Activated CD4-positive, CD25-positive, alpha-beta regulatory T cell treated with anti-CD3 and anti-CD28 coated beads, Interleukin-2, amount 50 U/mL, for 24 hours (primary cell): Measurements from ENCODE around the gene MYO1F.
A peak's percentile ranks its signal among the peaks of the same experiment; 100 is the strongest.

Experiments used
- ATAC-seq, 2 donors: fragments of 150-1000 bp; cut with Tn5 transposase; one replicate each; pipeline ENCODE4 v1.10.0; 2021; ENCODE audit warnings: mild to moderate bottlenecking in 1 of 2, moderate library complexity in 1 of 2

The MYO1F gene

DNA sequence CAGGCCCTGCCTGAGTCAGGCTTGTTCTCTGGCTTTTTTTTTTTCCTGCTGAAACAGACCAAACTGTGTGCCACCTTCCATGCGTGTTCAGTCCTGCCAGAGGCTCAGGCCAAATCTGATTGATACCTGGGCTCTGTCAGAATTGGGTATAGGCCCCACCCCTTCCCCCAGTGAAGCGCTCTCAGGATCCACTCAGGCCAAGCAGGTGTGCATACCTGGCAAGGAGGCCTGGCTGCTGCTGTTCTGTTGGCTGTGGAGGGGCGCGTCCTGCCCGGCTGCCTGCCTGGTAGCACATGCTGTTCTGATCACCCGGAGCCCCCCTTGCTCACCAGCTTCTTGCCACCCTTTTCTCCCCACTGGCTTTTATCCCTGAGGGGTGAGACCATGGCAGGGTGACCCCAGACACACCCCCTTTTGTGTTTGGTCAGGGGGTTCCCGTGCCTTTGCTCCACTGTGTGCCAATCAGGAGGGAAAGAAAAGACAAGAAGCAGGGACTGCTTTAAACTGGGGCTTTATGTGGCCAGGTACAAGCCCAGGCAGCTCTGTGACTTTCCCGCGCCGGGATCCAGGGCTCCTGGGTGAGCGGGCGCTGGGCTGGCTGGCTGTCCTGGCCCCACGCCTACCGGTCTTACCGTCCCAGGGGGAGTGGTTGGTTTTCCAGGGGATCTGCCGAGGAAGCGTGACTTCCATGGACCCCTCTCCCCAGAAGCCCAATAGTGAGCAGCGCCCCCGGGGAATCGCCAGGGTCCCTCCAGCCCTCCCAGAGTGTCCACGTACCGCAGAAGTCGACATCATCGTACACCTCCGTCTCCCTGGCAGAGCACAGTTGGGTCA, 87.5 kb downstream of the MYO1F start:
- no peak for ATAC-seq

DNA sequence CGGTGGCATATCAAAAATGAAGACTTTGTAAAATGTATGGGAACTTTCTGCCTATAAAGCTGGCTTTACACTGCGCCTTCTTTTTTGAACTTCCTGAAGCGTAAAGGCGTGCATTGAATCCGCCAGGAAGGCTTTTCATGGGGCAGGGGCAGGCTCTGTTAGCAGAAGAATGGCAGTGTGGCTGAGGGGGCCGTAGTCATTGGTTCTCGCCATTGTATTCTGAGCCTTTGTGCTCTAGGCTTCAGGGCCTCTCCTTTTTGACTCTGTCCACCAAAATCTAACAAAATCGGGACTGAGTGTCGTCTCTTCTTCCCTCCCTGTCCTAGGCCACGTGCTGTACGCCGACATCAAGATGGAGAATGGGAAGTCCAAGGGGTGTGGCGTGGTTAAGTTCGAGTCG, 88.9 kb downstream of the MYO1F start:
- ATAC-seq = no peak

DNA sequence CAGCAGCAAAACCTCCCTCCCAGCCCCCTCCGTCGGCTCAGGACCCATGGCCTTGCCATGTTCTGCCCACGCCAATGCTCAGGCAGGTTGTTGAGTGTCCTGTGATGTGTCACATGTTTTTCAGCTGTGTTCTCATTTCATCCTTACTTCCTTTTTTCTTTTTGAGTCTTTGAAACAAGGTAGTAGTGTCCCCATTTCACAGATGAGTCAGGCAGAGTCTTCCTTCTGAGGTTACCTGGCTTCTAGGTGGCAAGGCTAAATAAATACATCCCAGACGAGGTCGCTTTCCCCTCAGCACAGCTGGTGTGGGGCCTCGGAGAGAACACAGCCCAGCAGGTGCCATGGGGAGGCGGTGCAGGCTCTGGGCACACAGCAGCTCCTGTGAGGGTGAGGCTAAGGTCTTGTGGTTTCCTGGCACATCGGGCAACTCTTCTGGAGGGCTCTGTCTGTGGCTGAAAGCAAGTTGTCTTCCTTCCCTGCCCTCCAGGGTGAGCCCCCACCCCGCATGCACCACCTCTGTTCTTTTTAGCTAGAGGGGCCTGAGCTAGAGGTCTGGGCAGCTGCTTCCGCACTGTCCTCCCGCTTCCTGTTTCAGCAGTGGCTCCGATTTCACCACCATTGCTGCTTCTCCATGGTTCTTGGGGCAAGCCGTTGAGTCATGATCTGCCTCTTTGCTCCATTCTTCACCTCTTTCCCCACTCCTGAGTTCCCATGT, 89.9 kb downstream of the MYO1F start:
- peak; percentile 71 to 85 for ATAC-seq

DNA sequence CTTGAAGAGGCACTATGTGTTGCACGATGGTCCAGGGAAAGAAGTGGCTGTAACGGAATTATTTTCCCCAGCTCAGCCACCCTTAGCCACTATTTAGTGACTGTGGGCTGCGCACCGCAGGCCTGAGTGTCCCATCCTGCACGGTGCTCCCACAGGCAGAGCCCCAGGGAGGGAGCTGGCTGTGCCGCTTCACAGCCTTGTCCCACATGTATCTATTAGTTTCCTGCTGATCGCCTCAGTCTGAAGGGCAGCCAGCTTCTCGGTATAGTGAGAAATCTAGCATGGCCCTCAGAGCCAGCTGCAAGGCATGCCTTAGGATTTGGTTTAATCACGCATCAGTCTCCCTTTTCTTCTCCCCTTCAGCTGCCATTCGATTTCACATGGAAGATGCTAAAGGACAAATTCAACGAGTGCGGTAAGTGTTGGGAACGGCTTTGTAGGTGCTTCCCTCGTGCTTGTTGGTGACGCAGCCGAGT, 90.5 kb downstream of the MYO1F start:
- no peak for ATAC-seq

DNA sequence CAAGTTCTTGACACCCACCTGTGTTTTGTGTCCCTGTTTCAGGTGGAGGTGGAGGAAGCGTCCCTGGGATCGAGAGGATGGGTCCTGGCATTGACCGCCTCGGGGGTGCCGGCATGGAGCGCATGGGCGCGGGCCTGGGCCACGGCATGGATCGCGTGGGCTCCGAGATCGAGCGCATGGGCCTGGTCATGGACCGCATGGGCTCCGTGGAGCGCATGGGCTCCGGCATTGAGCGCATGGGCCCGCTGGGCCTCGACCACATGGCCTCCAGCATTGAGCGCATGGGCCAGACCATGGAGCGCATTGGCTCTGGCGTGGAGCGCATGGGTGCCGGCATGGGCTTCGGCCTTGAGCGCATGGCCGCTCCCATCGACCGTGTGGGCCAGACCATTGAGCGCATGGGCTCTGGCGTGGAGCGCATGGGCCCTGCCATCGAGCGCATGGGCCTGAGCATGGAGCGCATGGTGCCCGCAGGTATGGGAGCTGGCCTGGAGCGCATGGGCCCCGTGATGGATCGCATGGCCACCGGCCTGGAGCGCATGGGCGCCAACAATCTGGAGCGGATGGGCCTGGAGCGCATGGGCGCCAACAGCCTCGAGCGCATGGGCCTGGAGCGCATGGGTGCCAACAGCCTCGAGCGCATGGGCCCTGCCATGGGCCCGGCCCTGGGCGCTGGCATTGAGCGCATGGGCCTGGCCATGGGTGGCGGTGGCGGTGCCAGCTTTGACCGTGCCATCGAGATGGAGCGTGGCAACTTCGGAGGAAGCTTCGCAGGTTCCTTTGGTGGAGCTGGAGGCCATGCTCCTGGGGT, 91.5 kb downstream of the MYO1F start:
- ATAC-seq = no peak

DNA sequence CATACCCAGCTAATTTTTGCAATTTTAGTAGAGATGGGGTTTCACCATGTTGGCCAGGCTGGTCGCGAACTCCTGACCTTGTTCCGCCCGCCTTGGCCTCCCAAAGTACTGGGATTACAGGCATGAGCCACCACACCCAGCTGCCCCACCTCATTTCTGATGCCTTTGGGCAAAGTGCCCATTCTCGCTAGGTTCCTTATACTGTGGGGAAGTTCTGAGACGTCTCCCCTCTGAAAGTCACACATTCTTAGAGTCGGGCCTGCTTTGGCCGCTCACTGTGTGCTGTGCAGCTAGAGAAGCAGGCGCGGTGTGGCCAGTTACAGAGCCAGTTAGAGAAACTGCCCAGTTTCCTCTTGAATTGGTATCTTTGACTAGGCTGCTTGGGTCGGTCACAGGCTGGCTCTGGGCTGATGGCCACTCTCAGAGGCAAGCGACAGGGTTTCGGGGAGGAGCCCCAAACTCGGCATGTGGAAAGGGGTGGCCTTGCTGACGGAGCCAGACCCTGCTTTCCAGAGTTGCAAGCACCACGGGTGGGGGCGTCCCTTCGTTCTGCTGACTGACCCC, 92.8 kb downstream of the MYO1F start:
- no peak for ATAC-seq

DNA sequence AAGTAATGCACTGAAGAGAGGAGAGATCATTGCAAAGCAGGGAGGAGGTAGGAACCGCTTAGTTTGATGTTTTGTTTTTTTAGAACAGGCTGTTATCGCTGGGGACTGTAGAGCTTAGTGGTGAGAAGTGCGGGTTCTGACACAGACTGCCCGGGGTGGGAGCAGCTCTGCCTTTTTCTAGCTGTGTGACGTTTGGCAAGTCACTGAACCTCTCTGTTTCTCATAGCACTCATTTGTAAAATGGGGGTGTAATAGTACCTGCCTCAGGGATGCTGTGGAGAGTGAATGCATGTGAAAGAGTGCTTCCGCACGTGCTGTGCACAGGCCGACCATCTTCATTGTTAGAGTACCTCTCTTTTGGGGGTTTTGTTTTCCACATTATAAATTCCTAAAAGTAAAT, 94.1 kb downstream of the MYO1F start:
- no peak for ATAC-seq

DNA sequence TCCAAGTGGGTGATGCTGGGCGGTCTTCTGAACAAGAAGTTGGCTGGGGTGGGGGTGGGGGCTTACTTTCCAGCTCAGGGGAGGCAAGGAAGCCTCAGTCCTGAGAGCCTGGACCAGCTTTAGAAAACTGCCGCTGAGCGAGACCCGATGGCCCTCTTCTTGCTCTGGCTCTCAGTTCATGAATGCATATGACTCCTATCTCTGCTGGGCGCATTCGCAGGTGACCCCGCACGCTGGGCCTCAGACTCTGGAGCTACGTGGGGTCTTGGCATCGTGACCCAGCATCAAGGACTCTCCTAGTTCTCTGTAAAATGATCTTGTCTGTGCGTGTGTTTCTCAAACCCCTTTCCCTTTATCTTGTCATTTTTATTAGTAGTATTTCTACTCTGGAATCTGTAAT, 94.5 kb downstream of the MYO1F start:
- no peak for ATAC-seq

DNA sequence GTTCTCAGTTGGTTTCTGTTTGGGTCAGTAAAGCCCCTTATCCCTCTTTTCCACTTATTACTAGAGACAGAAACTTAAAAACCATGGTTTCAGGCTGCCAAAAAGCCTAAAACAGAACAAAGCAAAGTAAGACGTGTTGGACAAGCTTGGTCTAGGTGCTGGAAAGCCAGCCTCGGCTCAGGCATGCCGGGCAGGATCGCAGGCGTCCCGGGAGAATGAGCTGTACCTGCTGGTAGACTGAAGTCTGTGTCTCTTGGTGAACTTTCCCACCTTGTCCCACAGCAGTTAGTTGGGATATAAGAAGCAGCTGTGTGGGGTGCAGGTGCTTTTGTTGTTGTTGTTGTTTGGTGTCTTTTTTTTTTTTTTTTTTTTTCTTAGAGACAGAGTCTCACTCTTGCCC, 95.6 kb downstream of the MYO1F start:
- ATAC-seq = no peak

DNA sequence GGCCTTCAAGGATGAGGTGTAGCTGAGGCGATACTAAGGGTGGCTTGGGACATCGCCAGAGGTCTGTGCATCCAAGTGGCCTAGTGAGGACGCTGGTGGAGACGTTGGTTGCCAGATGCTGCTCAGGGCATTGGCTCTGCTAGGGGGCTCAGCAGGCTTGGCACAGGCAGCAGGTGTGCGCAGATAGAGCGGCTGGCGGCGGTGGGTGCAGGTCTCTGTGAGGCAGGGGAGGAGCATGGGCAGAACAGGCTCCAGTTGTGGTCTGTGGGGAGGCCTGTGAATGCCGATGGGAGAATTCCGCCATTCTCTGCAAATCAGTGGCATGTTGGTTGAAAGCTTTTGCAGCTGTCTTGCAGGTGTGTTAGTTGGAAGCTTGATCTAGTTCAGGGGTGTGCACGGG, 96.0 kb downstream of the MYO1F start:
- no peak for ATAC-seq

DNA sequence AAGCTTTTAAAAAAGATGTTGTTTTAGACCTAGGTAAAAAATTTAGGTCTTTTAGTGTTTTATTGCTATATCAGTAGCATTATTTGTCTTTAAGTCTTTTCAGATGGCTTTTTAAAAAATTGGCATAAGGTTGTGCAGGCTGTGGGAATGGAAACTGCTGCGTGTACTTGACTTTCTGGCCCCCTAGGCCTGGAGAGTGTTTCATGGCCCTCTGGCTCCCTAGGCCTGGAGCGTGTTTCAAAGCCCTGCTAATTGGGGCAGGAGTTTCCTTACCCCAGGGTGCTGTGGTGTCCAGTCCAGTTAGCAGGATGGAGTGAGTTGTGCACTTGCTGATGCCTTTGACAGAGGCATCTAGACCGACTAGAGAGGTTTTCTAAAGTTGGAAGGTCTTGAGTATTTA, 98.6 kb downstream of the MYO1F start:
- no peak for ATAC-seq

DNA sequence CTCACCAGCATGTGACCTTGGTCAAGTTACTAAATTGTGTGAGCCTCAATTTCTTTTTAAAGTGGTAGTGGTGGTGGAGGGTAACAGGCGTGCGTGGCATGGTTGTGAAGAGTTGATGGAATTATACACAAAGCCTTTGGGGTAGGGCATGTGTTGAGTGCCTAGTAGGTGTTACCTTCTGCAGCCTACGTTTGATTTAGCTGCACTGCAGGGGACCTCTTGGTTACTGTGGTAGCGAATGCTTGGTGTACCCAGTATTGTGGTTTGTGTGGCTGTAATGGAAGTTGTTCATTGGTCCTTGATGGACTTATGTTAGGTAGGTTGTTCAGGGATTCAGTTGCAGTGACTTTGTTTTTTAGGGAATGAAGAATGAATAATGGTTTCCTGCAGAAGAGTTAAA, 99.4 kb downstream of the MYO1F start:
- no peak for ATAC-seq

DNA sequence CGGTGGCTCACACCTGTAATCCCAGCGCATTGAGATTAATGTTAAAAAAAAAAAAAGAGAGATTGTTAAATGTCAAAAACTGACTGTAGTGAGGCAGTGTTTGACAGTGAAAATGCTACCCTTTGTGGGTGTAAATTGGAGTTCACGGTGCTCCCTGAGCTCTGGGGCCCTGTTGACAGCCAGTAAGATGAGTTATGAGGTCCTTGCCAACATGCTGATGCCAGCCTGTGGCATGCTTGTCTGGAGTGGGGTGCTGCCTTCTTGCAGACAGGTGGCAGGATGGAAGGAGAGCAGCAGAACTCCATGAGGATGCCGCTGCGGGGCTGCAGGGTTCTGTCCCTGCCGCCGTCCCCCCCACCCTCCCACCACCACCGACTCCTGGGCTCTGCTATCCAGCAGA, 100.7 kb downstream of the MYO1F start:
- ATAC-seq = no peak

DNA sequence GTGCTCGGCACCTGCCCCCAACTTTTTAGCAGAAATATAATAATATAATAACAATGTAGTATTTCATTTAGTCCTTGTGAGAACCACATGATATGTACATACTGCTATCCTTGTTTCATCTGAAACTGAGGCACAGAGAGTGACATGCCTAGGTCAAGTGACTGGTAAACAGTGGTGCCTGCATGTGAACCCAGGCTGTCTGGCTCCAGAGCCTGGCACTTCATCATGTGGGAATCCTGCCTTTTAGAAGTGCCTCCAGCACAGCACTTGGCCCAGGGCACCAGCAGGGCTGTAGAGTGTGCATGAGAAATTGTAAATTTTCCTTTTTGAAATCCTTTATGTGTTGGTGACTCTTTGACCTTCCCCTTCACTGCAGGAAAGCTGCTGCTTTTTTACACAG, 102.2 kb downstream of the MYO1F start:
- ATAC-seq = no peak

DNA sequence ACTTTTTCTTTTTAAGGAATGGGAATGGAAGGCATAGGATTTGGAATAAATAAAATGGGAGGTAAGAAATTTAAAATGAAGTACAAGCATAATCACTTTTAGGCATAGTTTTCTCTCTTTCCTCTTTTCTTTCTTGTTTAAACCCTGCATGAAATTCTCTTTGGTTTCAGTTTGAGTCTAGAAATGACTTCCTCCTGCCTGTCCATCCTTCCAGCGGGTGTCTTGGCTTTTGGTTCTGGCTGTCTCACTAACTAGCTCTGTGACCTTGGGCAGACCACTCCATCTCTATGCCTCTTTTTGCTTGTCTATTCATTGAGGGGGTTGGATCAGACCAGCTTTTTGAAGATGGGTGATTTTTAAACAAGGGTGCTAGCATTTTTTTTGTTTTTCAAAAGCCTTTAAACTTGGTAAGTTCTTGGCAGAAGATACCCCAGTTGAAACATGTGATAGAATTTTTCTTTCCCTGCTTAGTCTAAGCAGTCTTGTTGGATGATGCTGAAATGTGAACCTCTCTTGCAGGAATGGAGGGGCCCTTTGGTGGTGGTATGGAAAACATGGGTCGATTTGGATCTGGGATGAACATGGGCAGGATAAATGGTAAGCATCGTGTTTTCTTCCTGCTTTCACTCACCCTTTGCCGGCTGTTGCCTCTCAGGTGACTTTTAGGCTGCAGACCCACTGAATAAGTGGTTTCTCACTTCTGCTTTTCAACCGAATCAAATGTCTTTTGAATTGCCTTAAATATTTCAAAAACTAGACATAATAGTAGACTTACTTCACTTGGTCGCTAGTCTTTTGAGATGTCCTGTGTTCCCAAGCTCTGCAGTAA, 103.4 kb downstream of the MYO1F start:
- ATAC-seq = no peak
